HCT116 (cell line): ENCODE results near the gene AK5. TPM values are rescaled to one million over a fixed set of nuclear protein-coding genes. Genes with fewer than 3 reads are reported as not detected.

Experiments used
- ATAC-seq: fragments of 200-7000 bp; cut with Tn5 transposase; 2 replicates; pipeline ENCODE4 v1.9.1; 2020; ENCODE audit warnings: mild to moderate bottlenecking, moderate library complexity
- BruUV-seq: library from RNA; stranded (reverse); fragments of 400-500 nt; replicated peaks from 2 replicates; lab custom pipeline; 2021; lab: Mats Ljungman, UMichigan
- CTCF ChIA-PET: fragments of 300-600 bp; sonication (Branson Sonifier 250); formaldehyde crosslinking; loops from one replicate; lab custom pipeline; 2021; ENCODE audit warnings: antibody characterized with exemption; lab: Charles Lee
- POLR2A ChIA-PET: fragments of 300-600, 350-600 bp; sonication (Branson Sonifier 250); formaldehyde crosslinking; loops from one replicate; lab custom pipeline; 2021; ENCODE audit warnings: antibody characterized with exemption; lab: Charles Lee
- RAD21 ChIA-PET, 2 experiments: fragments of 300-600 bp; sonication (Branson Sonifier 250); formaldehyde crosslinking; loops; one replicate each; lab custom pipeline; 2023; ENCODE audit warnings: low total read pairs in 2 of 2; ENCODE audit not compliant: uncharacterized antibody in 2 of 2, unreplicated experiment in 2 of 2, low non-redundant PET in 1 of 2; lab: Charles Lee
- DNase-seq: peaks from one replicate; pipeline ENCODE4 v3.0.0-alpha.2; 2010; ENCODE audit warnings: low read depth, low spot score
- H2AFZ ChIP-seq: fragments of 200-600 bp; shearing (Covaris generic), sonication (generic); 2 replicates; pipeline ENCODE4 v1.6.1; 2017; ENCODE audit warnings: low read depth, mixed run types, mixed read lengths, antibody characterized with exemption, low read length; ENCODE audit not compliant: poor library complexity, severe bottlenecking
- H3K27ac ChIP-seq: 2 replicates; pipeline ENCODE4 v1.5.1; 2012; ENCODE audit warnings: low read depth, low read length
- H3K27me3 ChIP-seq: fragments of 200-600 bp; sonication (generic); 2 replicates; pipeline ENCODE4 v1.6.1; 2016; ENCODE audit warnings: mixed run types, low read length, mixed read lengths; ENCODE audit not compliant: insufficient read depth
- H3K36me3 ChIP-seq, 2 experiments: fragments of 200-500 bp in 1 of 2; fragments of 200-600 bp in 1 of 2; sonication (Bioruptor generic) in 1 of 2; sonication (generic) in 1 of 2; 2 replicates each; pipeline versions ENCODE4 v1.5.1 to v1.6.1; 2014 to 2016; ENCODE audit warnings: low read length in 2 of 2, inconsistent platforms in 1 of 2, mixed read lengths in 1 of 2, mixed run types in 1 of 2; ENCODE audit not compliant: insufficient read depth in 2 of 2, control insufficient read depth in 1 of 2
- H3K4me1 ChIP-seq, 2 experiments: fragments of 200-600 bp in 1 of 2; sonication (generic) in 1 of 2; 2 replicates each; pipeline versions ENCODE4 v1.5.1 to v1.6.1; 2012 to 2017; ENCODE audit warnings: low read length in 2 of 2, inconsistent platforms in 1 of 2, mild to moderate bottlenecking in 1 of 2, mixed read lengths in 1 of 2, mixed run types in 1 of 2, moderate library complexity in 1 of 2; ENCODE audit not compliant: insufficient read depth in 2 of 2, control insufficient read depth in 1 of 2
- H3K4me2 ChIP-seq: fragments of 200-600 bp; sonication (generic); 2 replicates; pipeline ENCODE4 v1.6.1; 2017; ENCODE audit warnings: mixed run types, low read length, mixed read lengths
- H3K4me3 ChIP-seq, 2 experiments: fragments of 200-600 bp in 1 of 2; sonication (generic) in 1 of 2; replicated peaks in 1 of 2; 2 replicates each; pipeline ENCODE4 v1.5.1; 2011 to 2016; ENCODE audit warnings: low read length in 2 of 2, control low read depth in 1 of 2, low read depth in 1 of 2, mild to moderate bottlenecking in 1 of 2, mixed read lengths in 1 of 2, mixed run types in 1 of 2
- H3K79me2 ChIP-seq: fragments of 200-600 bp; sonication (generic); 2 replicates; pipeline ENCODE4 v1.6.1; 2017; ENCODE audit warnings: mild to moderate bottlenecking, mixed run types, low read length, moderate library complexity, mixed read lengths; ENCODE audit not compliant: insufficient read depth
- H3K9ac ChIP-seq: fragments of 200-600 bp; sonication (generic); 2 replicates; pipeline ENCODE4 v1.6.1; 2016; ENCODE audit warnings: low read length, mixed read lengths
- H3K9me2 ChIP-seq: fragments of 200-600 bp; sonication (generic), shearing (Covaris generic); 2 replicates; pipeline ENCODE4 v1.6.1; 2017; ENCODE audit warnings: mixed run types, mild to moderate bottlenecking, moderate library complexity; ENCODE audit not compliant: insufficient read depth
- H3K9me3 ChIP-seq, 2 experiments: fragments of 200-500 bp in 1 of 2; fragments of 200-600 bp in 1 of 2; sonication (Bioruptor generic) in 1 of 2; sonication (generic) in 1 of 2; 2 replicates each; pipeline ENCODE4 v1.6.1; 2014 to 2017; ENCODE audit warnings: low read length in 2 of 2, mixed read lengths in 2 of 2, inconsistent platforms in 1 of 2, low read depth in 1 of 2, mild to moderate bottlenecking in 1 of 2, mixed run types in 1 of 2, moderate library complexity in 1 of 2; ENCODE audit not compliant: control insufficient read depth in 1 of 2, insufficient read depth in 1 of 2
- H4K20me1 ChIP-seq: fragments of 200-600 bp; sonication (generic), shearing (Covaris generic); 2 replicates; pipeline ENCODE4 v1.6.1; 2017; ENCODE audit warnings: mixed run types, mild to moderate bottlenecking, moderate library complexity; ENCODE audit not compliant: insufficient read depth
- CEBPB ChIP-seq: IDR thresholded peaks from 2 replicates; pipeline ENCODE4 v1.6.1; 2012; ENCODE audit warnings: low read depth
- EGR1 ChIP-seq: IDR thresholded peaks from 2 replicates; pipeline ENCODE4 v1.6.1; 2012; ENCODE audit warnings: low read depth
- ELF1 ChIP-seq: IDR thresholded peaks from 2 replicates; pipeline ENCODE4 v1.6.1; 2012; ENCODE audit warnings: low read depth, borderline replicate concordance
- EZH2 ChIP-seq: fragments of 200-600 bp; sonication (generic); IDR thresholded peaks from 2 replicates; pipeline ENCODE4 v1.6.1; 2017; ENCODE audit warnings: antibody characterized with exemption, mixed run types
- FOSL1 ChIP-seq: IDR thresholded peaks from 2 replicates; pipeline ENCODE4 v1.6.1; 2012; ENCODE audit warnings: low read depth
- MAX ChIP-seq: IDR thresholded peaks from 2 replicates; pipeline ENCODE4 v1.6.1; 2012
- POLR2A ChIP-seq: IDR thresholded peaks from 2 replicates; pipeline ENCODE4 v1.7.0; 2011; ENCODE audit warnings: borderline replicate concordance; ENCODE audit not compliant: insufficient read depth, insufficient read length; ENCODE audit errors: extremely low read depth
- SIN3A ChIP-seq: IDR thresholded peaks from 2 replicates; pipeline ENCODE4 v1.6.1; 2012; ENCODE audit warnings: low read depth
- TCF7L2 ChIP-seq: IDR thresholded peaks from 2 replicates; pipeline ENCODE4 v1.7.0; 2011; ENCODE audit warnings: borderline replicate concordance, inconsistent platforms; ENCODE audit not compliant: insufficient read depth, insufficient read length; ENCODE audit errors: extremely low read depth
- YY1 ChIP-seq: IDR thresholded peaks from 2 replicates; pipeline ENCODE4 v1.6.1; 2011; ENCODE audit warnings: low read length, low read depth, moderate library complexity, mild to moderate bottlenecking; ENCODE audit not compliant: insufficient replicate concordance; ENCODE audit errors: extremely low read depth
- ZBTB33 ChIP-seq: IDR thresholded peaks from 2 replicates; pipeline ENCODE4 v1.6.1; 2011; ENCODE audit warnings: mild to moderate bottlenecking, low read length, moderate library complexity; ENCODE audit not compliant: insufficient replicate concordance; ENCODE audit errors: extremely low read depth
- ZNF274 ChIP-seq: fragments of 200-500 bp; sonication (Bioruptor generic); IDR thresholded peaks from 2 replicates; pipeline ENCODE4 v1.6.1; 2014; ENCODE audit warnings: mild to moderate bottlenecking, low read depth, low read length, inconsistent platforms
- intact Hi-C: fragments of 100-400 bp; cut with micrococcal nuclease; formaldehyde crosslinking; loops from 2 replicates; pipeline ENCODE4 v1.10.0; 2022
- total RNA-seq: library from RNA; stranded (reverse); gene quantifications from one replicate; pipeline ENCODE4 v1.2.1, GENCODE V29; 2021; ENCODE audit not compliant: unreplicated experiment

Gene AK5
- total RNA-seq, 1 experiment from 2014 or later: 0.22 TPM

GRCh38 chr1:77279929-77280328 is 1.9 kb upstream of the AK5 start:
- TF ChIP-seq ELF1 (no peak), POLR2A (no peak), EGR1 (no peak), ZBTB33 (no peak), ZNF274 (no peak), CEBPB (no peak), YY1 (no peak), EZH2 (no peak), TCF7L2 (no peak), MAX (no peak), FOSL1 (no peak), SIN3A (no peak)
- no peaks in the 10 kb centered on the region for H3K79me2 ChIP-seq
- H3K9ac ChIP-seq: no peak overlapping the region
- H4K20me1 ChIP-seq: no peaks in the 10 kb centered on the region
- DNase-seq: no peak
- H3K36me3 ChIP-seq: no peaks in the 10 kb centered on the region
- BruUV-seq: no TSS peak
- ChIA-PET CTCF (no interaction called here), POLR2A (no interaction called here), RAD21 (no interaction called here)
- intact Hi-C loops: no loop called here
- H3K4me2 ChIP-seq: no peak overlapping the region
- no peak overlapping the region for H3K27ac ChIP-seq
- no peaks in the 10 kb centered on the region for H3K9me3 ChIP-seq
- ATAC-seq: no peak
- H3K4me1 ChIP-seq: no peaks in the 10 kb centered on the region
- no peaks in the 10 kb centered on the region for H3K9me2 ChIP-seq
- no peaks in the 10 kb centered on the region for H3K27me3 ChIP-seq
- H2AFZ ChIP-seq: no peak overlapping the region
- H3K4me3 ChIP-seq: no peak overlapping the region
